IMR-90 (cell line): Measurements from ENCODE around the gene CNOT6. TPM values are rescaled to one million over a fixed set of nuclear protein-coding genes. Genes with fewer than 3 reads are reported as not detected.

Experiments used
- ATAC-seq: fragments of 200-7000 bp; cut with Tn5 transposase; 2 replicates; pipeline ENCODE4 v1.9.1; 2020; ENCODE audit warnings: low read depth, mild to moderate bottlenecking, moderate library complexity
- BruUV-seq: library from RNA; stranded (reverse); fragments of 400-500 nt; replicated peaks from 2 replicates; lab custom pipeline; 2021; lab: Mats Ljungman, UMichigan
- CTCF ChIA-PET: fragments of 300-600 bp; formaldehyde crosslinking; extraction: SDS; loops from one replicate; lab custom pipeline; 2021; ENCODE audit warnings: antibody characterized with exemption; lab: Yijun Ruan, JAX
- POLR2A ChIA-PET: fragments of 300-600 bp; sonication (Branson Sonifier 250); formaldehyde crosslinking; loops from one replicate; lab custom pipeline; 2022; ENCODE audit warnings: antibody characterized with exemption; ENCODE audit not compliant: unreplicated experiment; lab: Charles Lee
- DNase-seq: peaks from one replicate; pipeline ENCODE4 v3.0.0; 2013
- H2AFZ ChIP-seq: replicated peaks from 2 replicates; pipeline ENCODE3; 2013; ENCODE audit warnings: low read length, mild to moderate bottlenecking; ENCODE audit not compliant: poor library complexity
- H2AK5ac ChIP-seq: 2 replicates; pipeline ENCODE4 v1.6.1; 2013; ENCODE audit warnings: low read depth, low read length, inconsistent platforms
- H2AK9ac ChIP-seq: replicated peaks from 2 replicates; pipeline ENCODE3; 2013; ENCODE audit warnings: mild to moderate bottlenecking, low read depth, low read length, moderate library complexity; ENCODE audit not compliant: poor library complexity
- H2BK120ac ChIP-seq: 2 replicates; pipeline ENCODE4 v1.6.1; 2013; ENCODE audit warnings: low read depth, low read length, inconsistent platforms
- H2BK15ac ChIP-seq: 3 replicates; pipeline ENCODE4 v1.6.1; 2013; ENCODE audit warnings: low read depth, low read length, inconsistent platforms
- H2BK20ac ChIP-seq: 2 replicates; pipeline ENCODE4 v1.6.1; 2013; ENCODE audit warnings: low read depth, mild to moderate bottlenecking, inconsistent platforms, low read length, moderate library complexity
- H2BK5ac ChIP-seq: 2 replicates; pipeline ENCODE4 v1.6.1; 2013; ENCODE audit warnings: mild to moderate bottlenecking, low read depth, low read length, inconsistent platforms; ENCODE audit not compliant: poor library complexity, severe bottlenecking
- H3K14ac ChIP-seq: replicated peaks from 2 replicates; pipeline ENCODE4 v1.6.1; 2013; ENCODE audit warnings: low read depth, low read length, inconsistent platforms
- H3K18ac ChIP-seq: 2 replicates; pipeline ENCODE4 v1.6.1; 2013; ENCODE audit warnings: low read depth, low read length, control low read depth
- H3K23ac ChIP-seq: 2 replicates; pipeline ENCODE4 v1.6.1; 2013; ENCODE audit warnings: low read depth, low read length, inconsistent platforms
- H3K27ac ChIP-seq: 2 replicates; pipeline ENCODE4 v1.5.1; 2013; ENCODE audit warnings: mild to moderate bottlenecking, control low read depth, low read length; ENCODE audit not compliant: insufficient read depth
- H3K27me3 ChIP-seq: 2 replicates; pipeline ENCODE4 v1.6.1; 2013; ENCODE audit warnings: low read length; ENCODE audit not compliant: control insufficient read depth, insufficient read depth
- H3K36me3 ChIP-seq: 2 replicates; pipeline ENCODE4 v1.6.1; 2013; ENCODE audit warnings: low read length, mixed read lengths; ENCODE audit not compliant: control insufficient read depth, insufficient read depth
- H3K4ac ChIP-seq: 2 replicates; pipeline ENCODE4 v1.6.1; 2013; ENCODE audit warnings: low read depth, low read length, inconsistent platforms
- H3K4me1 ChIP-seq: 2 replicates; pipeline ENCODE4 v1.6.1; 2013; ENCODE audit warnings: low read length, mixed read lengths; ENCODE audit not compliant: control insufficient read depth, insufficient read depth
- H3K4me2 ChIP-seq: 2 replicates; pipeline ENCODE4 v1.6.1; 2013; ENCODE audit warnings: low read depth, mild to moderate bottlenecking, control low read depth, low read length, moderate library complexity
- H3K4me3 ChIP-seq: 2 replicates; pipeline ENCODE4 v1.5.1; 2013; ENCODE audit warnings: low read depth, mild to moderate bottlenecking, control low read depth, low read length, moderate library complexity; ENCODE audit not compliant: insufficient read depth
- H3K56ac ChIP-seq: 2 replicates; pipeline ENCODE4 v1.6.1; 2013; ENCODE audit warnings: low read length, inconsistent platforms; ENCODE audit not compliant: insufficient read depth; ENCODE audit errors: extremely low read depth
- H3K79me1 ChIP-seq, 2 experiments: 2 replicates each; pipeline ENCODE4 v1.6.1; 2013; ENCODE audit warnings: low read length in 2 of 2, inconsistent platforms in 1 of 2, low read depth in 1 of 2
- H3K9ac ChIP-seq: 2 replicates; pipeline ENCODE4 v1.6.1; 2013; ENCODE audit warnings: low read depth, low read length, control low read depth
- H3K9me1 ChIP-seq: 2 replicates; pipeline ENCODE4 v1.6.1; 2013; ENCODE audit warnings: low read length, inconsistent platforms; ENCODE audit not compliant: insufficient read depth
- H3K9me3 ChIP-seq: 2 replicates; pipeline ENCODE4 v1.6.1; 2013; ENCODE audit warnings: low read length; ENCODE audit not compliant: control insufficient read depth, insufficient read depth
- H4K20me1 ChIP-seq: 2 replicates; pipeline ENCODE4 v1.6.1; 2013; ENCODE audit warnings: low read length, inconsistent platforms; ENCODE audit not compliant: insufficient read depth
- H4K5ac ChIP-seq: 2 replicates; pipeline ENCODE4 v1.6.1; 2013; ENCODE audit warnings: mild to moderate bottlenecking, low read depth, low read length, control low read depth
- H4K8ac ChIP-seq, 2 experiments: 2 replicates each; pipeline ENCODE4 v1.6.1; 2013; ENCODE audit warnings: low read depth in 2 of 2, low read length in 2 of 2, control low read depth in 1 of 2, inconsistent platforms in 1 of 2
- H4K91ac ChIP-seq: 2 replicates; pipeline ENCODE4 v1.6.1; 2013; ENCODE audit warnings: low read depth, low read length, inconsistent platforms; ENCODE audit not compliant: insufficient read depth
- CHD1 ChIP-seq: IDR thresholded peaks from 2 replicates; pipeline ENCODE4 v1.6.1; 2012; ENCODE audit warnings: low read depth, low read length, improper control_type of control experiment
- CTCF ChIP-seq: conservative IDR thresholded peaks from 2 replicates; pipeline ENCODE4 v1.5.1; 2012; ENCODE audit warnings: mild to moderate bottlenecking, low read depth, low read length, improper control_type of control experiment
- MAFK ChIP-seq: IDR thresholded peaks from 2 replicates; pipeline ENCODE4 v1.6.1; 2012; ENCODE audit warnings: low read depth, low read length, improper control_type of control experiment
- NFE2L2 ChIP-seq: fragments of 150-350 bp; IDR thresholded peaks from 2 replicates; pipeline ENCODE4 v1.6.1; 2016; ENCODE audit warnings: low read depth, mild to moderate bottlenecking, low read length
- POLR2A ChIP-seq: IDR thresholded peaks from 2 replicates; pipeline ENCODE4 v1.6.1; 2012; ENCODE audit warnings: mild to moderate bottlenecking, low read depth, low read length
- RAD21 ChIP-seq: IDR thresholded peaks from 2 replicates; pipeline ENCODE4 v1.6.1; 2012; ENCODE audit warnings: low read length, improper control_type of control experiment
- RCOR1 ChIP-seq: IDR thresholded peaks from 2 replicates; pipeline ENCODE4 v1.6.1; 2012; ENCODE audit warnings: mild to moderate bottlenecking, low read length, improper control_type of control experiment; ENCODE audit not compliant: insufficient replicate concordance
- RFX5 ChIP-seq: IDR thresholded peaks from 2 replicates; pipeline ENCODE4 v1.8.0; 2012; ENCODE audit warnings: low read depth, mild to moderate bottlenecking, low read length, moderate library complexity
- USF2 ChIP-seq: fragments of 150-350 bp; IDR thresholded peaks from 2 replicates; pipeline ENCODE4 v1.6.1; 2017; ENCODE audit warnings: mild to moderate bottlenecking, antibody characterized with exemption, low read length, low read depth
- WGBS, 2 experiments: methylation state at CpG; one replicate each; pipeline versions ENCODE4 v1.1.5 to v1.1.7; 2013; ENCODE audit warnings: missing lambda C conversion rate in 2 of 2; ENCODE audit not compliant: insufficient read length in 1 of 2; ENCODE audit errors: extremely low coverage in 2 of 2; 5-methylcytosine and 5-hydroxymethylcytosine counted together
- dilution Hi-C: fragments of 300-500 bp; cut with HindIII; formaldehyde crosslinking; loops from one replicate; pipeline ENCODE4 v1.14.3; 2018; ENCODE audit warnings: low sequenced_read_pairs; ENCODE audit not compliant: unreplicated experiment
- in situ Hi-C: fragments of 300-500 bp; cut with MboI; formaldehyde crosslinking; loops from 3 replicates; pipeline ENCODE4 v1.14.3; 2019; ENCODE audit warnings: low sequenced_read_pairs, inconsistent platforms, mixed read lengths
- intact Hi-C: fragments of 100-400 bp; cut with micrococcal nuclease; formaldehyde crosslinking; loops from 2 replicates; pipeline ENCODE4 v1.10.0; 2022
- polyA plus RNA-seq, 3 experiments: library from polyadenylated mRNA; depleted of rRNA; stranded (reverse); fragments of >200 nt; gene quantifications; 2 replicates each; pipeline ENCODE4 v1.2.3, GENCODE V29; 2012; ENCODE audit warnings: low replicate concordance in 1 of 3
- total RNA-seq: library from RNA; depleted of rRNA; stranded (reverse); fragments of >200 nt; gene quantifications from 2 replicates; pipeline ENCODE4 v1.2.3, GENCODE V29; 2012

Gene CNOT6
- total and polyA plus RNA-seq, 2 of the 4 experiments (the other 2 are of a cell fraction), result 9.7 to 10.8 TPM

GRCh38 chr5:180593446-180594206 lies 99.4 kb downstream of the CNOT6 start:
- no peak overlapping the region for H3K4me3 ChIP-seq
- BruUV-seq, result no TSS peak
- H3K27me3 ChIP-seq, result peaks cover 34% of the 10 kb centered on the region

More at GRCh38 chr5:180593446-180594206, 99.4 kb downstream of the CNOT6 start:
- Histone ChIP-seq H2AFZ (no peak overlapping the region), H4K5ac (no peak overlapping the region), H3K36me3 (no peaks in the 10 kb centered on the region), H2BK20ac (no peak overlapping the region), H3K27ac (no peak overlapping the region), H3K79me1 (no peaks in the 10 kb centered on the region), H3K9ac (no peak overlapping the region), H3K4ac (no peak overlapping the region), H2BK15ac (no peak overlapping the region), H3K9me3 (no peaks in the 10 kb centered on the region), H3K9me1 (no peaks in the 10 kb centered on the region), H4K8ac (no peak overlapping the region), H2BK120ac (no peak overlapping the region), H3K4me2 (no peak overlapping the region), H3K23ac (no peak overlapping the region), H2AK5ac (no peak overlapping the region), H3K4me1 (no peaks in the 10 kb centered on the region; the same call in 1 of the 2 replicates), H4K20me1 (no peaks in the 10 kb centered on the region), H4K91ac (no peak overlapping the region), H2AK9ac (peak overlapping the region; percentile 37), H3K18ac (no peak overlapping the region), H3K56ac (no peak overlapping the region), H2BK5ac (no peak overlapping the region), H3K14ac (no peak overlapping the region)
- dilution Hi-C loops (no loop called here), in situ Hi-C loops (no loop called here), intact Hi-C loops (no loop called here)
- WGBS, 2 experiments, result 78% methylated on average over 7 of the region's 19 CpGs; no CpG with 5 or more reads in 1 of the 2 experiments
- no peak for ATAC-seq
- TF ChIP-seq CTCF (no peak), RFX5 (no peak), POLR2A (no peak), USF2 (no peak), MAFK (no peak), RCOR1 (no peak), RAD21 (no peak), NFE2L2 (no peak), CHD1 (no peak)
- ChIA-PET POLR2A (no interaction called here), CTCF (no interaction called here)
- DNase-seq, result no peak
